GM19395 (cell line): ENCODE results near the gene ITGB5.
"Not testable (repeated sequence)": the region's sequence is repeated elsewhere in the genome, so short reads cannot be mapped to it uniquely, and the experiment has no call there.

Experiments
- ATAC-seq: cut with Tn5 transposase; IDR thresholded peaks from one replicate; pipeline ENCODE4 v1.9.1; 2021; ENCODE audit warnings: mild to moderate bottlenecking, moderate library complexity; ENCODE audit not compliant: unreplicated experiment

Gene ITGB5

GRCh38 chr3:124837730-124838186 lies 49.4 kb downstream of the ITGB5 start:
- no peak for ATAC-seq

DNA sequence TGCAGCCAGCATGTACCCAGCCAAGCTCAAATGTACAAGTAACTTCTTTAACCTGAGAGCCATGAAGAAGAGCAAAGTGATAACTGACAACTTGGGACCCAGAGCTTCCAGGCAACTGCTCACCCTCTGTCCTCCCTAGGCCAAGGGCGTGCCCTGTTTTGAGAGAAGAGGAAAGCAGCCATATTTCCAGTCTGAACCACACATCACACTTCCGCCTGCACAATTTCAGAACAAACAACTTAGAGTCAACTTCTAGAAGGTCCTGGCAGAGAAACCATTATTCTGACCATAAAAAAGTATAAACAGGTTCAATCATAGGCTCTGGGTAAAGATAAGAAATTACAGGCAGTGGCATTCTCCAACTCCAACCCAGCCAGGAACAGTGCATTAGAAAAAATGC lies 50.1 kb downstream of the ITGB5 start:
- no peak for ATAC-seq

DNA sequence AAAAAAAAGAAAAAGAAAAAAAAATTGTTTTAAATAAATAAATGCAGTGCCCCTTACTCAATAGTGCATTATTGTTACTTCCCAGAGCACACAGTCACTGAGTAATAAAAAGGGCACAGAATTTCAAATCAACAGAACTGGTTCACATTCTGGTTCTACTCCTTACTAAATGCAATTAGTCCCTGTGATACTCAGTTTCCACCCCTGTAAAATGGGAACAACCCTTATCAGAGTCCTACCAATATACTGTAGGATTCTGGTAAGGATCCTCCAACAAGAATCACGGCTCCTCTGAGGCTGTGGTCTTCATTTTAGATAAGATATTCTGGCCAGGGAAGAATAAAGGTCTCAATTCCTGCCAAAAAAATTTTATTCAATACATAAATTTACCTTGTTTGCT lies 50.7 kb downstream of the ITGB5 start:
- no peak for ATAC-seq

- ATAC-seq = peak; percentile 95
Measured at GRCh38 chr3:124834723-124835718, 52.1 kb downstream of the ITGB5 start.

DNA sequence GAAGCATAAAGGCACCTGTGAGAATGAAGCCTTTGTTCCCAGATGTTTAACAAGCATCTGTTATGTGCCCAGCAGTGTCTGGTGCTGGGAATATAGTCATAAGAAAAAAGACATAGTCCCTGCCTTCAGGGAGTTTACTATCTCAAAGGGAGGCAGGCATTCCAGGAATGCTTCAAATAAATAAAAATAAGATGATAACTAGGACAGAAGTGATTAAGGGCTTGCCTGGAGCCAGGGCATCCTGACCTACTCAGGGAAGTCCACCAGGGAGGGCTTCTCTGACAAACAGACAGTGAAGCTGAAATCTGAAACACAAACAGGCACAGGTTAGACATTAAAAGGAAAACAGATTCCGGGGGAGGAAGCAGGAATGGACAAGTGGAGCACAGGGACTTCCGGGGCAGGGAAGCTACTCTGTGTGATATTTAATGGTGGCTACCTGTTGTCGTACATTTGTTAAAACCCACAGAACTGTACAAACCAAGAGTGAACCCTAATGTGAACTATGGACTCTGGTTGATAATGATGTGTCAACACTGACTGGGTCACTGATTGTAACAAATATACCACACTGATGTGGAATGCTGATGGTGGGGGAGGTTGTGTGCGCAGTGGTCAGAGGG lies 53.3 kb downstream of the ITGB5 start:
- no peak for ATAC-seq

DNA sequence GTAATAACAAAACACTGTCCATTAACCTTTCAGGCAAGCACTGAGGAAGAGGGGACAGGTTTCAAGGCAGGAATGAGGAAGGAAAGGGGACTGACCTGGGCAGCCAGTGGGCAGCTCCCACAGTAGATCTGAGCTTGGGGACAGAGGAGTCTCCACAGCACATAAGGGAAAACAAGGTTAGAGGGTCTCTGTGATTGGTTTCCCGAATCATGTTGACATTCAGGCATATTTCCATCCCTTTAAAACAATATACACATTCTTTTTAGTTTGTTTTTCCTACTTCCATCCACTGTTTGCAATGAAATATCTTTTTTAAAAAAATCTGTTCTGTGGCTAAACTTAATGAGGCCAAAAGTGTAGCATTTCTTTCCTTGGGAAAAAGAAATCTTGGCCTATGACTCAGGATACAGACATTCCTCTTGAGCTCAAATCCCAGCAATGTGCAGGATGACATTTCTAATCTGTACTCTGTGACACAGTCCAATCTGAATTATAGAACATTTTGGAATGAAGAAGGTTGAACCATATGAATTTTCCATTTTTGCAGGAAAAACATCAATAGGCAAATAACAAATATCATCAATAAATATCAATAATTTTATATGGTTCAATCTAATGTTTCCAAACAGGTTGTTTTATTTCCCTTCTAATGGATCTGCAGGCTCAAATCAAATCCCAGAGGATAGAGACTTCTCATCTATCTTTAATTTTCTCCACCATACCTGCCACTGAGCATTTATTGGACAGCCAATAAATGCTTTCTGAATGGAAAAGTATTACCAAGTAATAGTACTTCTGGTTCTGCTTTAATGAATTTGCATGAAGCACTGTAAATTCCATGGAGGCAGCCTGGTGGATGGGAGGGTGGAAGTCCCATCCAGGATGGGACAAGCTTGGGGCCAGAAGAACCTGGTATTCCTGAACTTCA lies 54.1 kb downstream of the ITGB5 start:
- ATAC-seq = no peak

DNA sequence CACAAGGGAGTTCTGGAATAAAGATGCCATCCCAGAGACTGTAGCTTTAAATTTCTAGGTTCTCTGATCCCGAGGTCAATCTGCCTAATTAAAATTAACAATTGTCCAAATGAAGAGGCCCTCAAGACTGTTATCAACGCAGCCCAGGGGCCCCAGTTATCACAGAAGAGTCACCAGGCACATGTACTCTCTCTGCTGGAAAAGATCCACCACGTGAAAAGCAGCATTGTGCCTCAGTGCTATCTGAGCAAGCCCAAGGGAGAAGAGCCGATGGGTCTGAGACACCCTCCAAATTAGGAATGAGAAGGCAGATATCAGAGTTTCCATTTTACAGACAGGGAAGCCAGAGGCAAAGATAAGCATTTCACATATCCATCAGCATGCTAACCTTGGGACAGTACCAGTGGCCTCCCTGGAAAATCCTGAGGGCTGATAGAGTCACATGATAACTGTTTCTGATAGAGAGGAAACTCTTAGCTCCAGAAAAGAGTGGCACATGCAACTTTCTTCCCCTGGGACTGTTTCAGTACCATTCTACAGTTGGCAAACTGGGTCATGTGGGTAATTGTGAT lies 55.5 kb downstream of the ITGB5 start:
- ATAC-seq = no peak

GRCh38 chr3:124829819-124830554 lies 57.2 kb downstream of the ITGB5 start:
- ATAC-seq = no peak

- no peak for ATAC-seq
Measured at GRCh38 chr3:124829178-124829818, 57.9 kb downstream of the ITGB5 start.

DNA sequence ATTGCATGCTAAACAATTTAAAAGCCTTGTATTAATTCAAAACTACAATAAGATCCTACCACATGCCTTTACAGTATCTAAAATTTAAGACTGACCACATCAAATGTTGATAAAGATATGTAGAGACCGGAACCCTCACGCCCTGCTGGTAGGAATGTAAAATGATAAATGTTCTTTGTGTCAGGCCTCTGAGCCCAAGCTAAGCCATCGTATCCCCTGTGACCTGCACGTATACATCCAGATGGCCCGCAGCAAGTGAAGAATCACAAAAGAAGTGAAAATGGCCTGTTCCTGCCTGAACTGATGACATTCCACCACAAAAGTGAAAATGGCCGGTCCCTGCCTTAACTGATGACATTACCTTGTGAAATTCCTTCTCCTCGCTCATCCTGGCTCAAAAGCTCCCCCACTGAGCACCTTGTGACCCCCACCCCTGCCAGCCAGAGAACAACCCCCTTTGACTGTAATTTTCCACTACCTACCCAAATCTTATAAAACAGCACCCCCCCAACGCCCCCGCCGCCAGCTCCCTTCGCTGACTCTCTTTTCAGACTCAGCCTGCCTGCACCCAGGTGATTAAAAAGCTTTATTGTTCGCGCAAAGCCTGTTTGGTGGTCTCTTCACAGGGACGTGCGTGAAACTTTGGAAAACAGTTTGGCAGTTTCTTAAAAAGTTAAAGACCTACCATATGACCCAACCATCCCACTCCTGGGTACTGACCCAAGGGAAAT lies 59.5 kb downstream of the ITGB5 start:
- not testable (repeated sequence) for ATAC-seq

DNA sequence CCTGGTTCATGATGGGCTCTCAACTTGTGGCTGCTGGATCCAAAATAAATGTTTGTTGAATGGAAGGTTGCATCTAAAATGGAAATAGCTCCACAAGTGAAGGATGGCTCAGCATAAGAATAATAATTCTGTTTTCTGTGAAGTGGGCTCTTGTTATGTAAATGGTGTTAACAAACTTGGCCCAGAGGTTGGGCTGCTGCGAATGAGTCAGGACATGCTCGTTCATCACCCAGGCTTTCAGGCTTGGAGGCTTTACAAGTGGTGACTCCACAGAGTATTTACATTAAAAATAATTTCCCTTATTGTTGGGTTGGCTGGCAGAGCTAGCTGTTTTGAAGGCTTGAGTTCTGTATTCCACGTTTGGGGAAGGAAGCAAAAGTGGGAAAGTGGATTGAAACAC lies 60.5 kb downstream of the ITGB5 start:
- no peak for ATAC-seq

DNA sequence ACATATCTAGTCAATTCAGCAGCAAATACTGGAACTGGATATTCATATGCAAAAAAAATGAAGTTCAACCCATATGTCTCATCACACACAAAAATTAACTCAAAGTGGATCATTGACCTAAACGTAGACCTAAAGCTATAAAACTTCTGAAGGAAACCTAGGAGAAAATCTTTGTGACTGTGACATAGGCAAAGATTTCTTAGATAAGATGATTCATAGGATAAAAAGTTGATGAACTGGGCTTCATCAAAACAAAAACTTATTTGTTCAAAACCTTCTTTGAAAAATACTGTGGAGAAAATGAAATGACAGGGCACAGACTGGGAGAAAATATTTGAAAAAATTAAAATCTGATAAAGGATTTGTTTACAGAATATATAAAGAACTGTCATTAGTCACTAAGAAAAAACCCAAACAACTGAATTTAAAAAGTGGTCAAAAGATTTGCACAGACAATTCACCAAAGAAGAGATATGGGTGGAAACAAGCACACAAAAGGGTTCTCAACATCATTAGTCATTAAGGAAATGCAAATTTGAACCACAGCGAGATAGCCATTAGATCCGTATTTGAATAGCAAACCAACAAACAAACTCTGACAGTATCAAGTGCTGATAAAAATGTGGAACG lies 62.8 kb downstream of the ITGB5 start:
- ATAC-seq = no peak

- no peak for ATAC-seq
Measured at GRCh38 chr3:124823648-124824047, 63.5 kb downstream of the ITGB5 start.

GRCh38 chr3:124823206-124823605 lies 64.0 kb downstream of the ITGB5 start:
- ATAC-seq = no peak

- ATAC-seq = no peak
Measured at GRCh38 chr3:124821356-124821755, 65.8 kb downstream of the ITGB5 start.

DNA sequence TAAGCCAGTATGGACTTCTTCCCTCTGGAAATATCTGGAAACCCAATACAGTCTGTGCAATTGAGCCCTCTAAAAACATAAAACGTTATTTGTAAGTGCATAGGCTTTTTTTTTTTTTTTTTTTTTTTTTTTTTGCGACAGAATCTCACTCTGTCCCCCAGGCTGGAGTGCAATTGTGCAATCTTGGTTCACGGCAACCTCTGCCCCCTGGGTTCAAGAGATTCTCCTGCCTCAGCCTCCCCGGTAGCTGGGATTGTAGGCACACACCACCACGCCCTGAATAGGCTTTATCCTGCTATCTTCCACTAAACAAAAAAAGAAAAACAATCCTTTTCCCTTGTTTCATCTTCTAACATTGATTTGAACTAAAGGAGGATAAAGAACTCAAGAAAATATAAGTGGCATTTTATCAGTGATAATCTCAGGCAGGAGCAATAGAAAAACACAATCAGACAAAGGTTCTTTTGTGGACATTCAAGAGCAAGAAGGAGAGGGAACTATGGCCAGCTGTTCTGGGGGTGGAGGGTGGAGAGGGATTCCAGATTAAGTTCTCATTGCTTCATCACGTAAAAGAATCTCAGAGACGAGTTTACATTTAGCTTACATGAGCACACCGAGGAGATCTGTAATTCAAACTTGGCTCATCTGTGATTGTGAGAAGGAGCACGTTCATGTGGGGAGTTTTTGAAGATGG lies 68.6 kb downstream of the ITGB5 start:
- no peak for ATAC-seq

GRCh38 chr3:124817079-124817478 lies 70.1 kb downstream of the ITGB5 start:
- ATAC-seq = no peak

- no peak for ATAC-seq
Measured at GRCh38 chr3:124816206-124816605, 71.0 kb downstream of the ITGB5 start.
